Inferior parietal cortex (tissue), 1 donor: ENCODE data around the gene CCNY.

Experiments
- DNase-seq: peaks from one replicate; pipeline ENCODE4 v3.0.0-alpha.2; 2016; ENCODE audit errors: extremely low spot score

The CCNY gene

GRCh38 chr10:35579726-35580422, 243.6 kb downstream of the CCNY start:
- no peak for DNase-seq

DNA sequence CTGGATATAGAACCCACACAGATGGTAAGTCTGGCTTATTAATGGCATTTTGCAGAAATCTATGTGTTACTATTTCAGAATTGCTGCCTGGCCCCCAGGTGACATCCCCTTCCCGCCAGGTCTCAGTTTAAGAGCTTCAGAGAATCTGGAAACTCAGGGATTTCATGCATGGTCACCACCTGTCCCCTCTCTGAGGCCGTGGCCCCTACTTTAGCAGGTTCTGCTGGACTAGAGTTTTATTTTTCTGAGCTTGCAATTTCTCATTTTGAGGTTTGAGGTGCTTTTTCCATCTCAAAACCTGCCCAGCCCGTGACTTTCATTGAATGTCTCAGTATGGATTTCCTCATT, 244.1 kb downstream of the CCNY start:
- DNase-seq, result no peak

DNA sequence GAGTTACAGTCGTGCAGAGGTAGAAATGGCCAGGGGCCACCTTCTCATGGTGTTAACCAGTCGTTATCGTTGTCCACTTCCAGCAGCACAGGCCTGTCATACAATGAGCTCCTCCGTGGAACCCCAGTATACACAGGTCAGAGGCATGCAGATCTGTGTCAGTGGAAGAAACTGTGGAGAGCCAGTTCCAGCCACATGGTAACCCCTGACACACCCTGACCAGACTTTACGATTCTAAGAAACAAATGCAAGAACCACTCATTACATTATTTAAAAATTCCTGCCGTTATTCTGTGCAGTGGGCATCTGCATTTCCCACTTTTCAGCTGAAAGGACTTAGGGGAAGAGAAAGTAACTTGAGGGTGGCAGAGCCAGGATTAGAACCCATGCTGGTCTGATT, 245.3 kb downstream of the CCNY start:
- no peak for DNase-seq

GRCh38 chr10:35584946-35585345, 248.6 kb downstream of the CCNY start:
- no peak for DNase-seq

- no peak for DNase-seq
Measured at GRCh38 chr10:35585356-35585755, 249.0 kb downstream of the CCNY start.

- no peak for DNase-seq
Measured at GRCh38 chr10:35585903-35586535, 249.7 kb downstream of the CCNY start.

- no peak for DNase-seq
Measured at GRCh38 chr10:35588836-35589235, 252.5 kb downstream of the CCNY start.

- no peak for DNase-seq
Measured at GRCh38 chr10:35592441-35592840, 256.1 kb downstream of the CCNY start.

DNA sequence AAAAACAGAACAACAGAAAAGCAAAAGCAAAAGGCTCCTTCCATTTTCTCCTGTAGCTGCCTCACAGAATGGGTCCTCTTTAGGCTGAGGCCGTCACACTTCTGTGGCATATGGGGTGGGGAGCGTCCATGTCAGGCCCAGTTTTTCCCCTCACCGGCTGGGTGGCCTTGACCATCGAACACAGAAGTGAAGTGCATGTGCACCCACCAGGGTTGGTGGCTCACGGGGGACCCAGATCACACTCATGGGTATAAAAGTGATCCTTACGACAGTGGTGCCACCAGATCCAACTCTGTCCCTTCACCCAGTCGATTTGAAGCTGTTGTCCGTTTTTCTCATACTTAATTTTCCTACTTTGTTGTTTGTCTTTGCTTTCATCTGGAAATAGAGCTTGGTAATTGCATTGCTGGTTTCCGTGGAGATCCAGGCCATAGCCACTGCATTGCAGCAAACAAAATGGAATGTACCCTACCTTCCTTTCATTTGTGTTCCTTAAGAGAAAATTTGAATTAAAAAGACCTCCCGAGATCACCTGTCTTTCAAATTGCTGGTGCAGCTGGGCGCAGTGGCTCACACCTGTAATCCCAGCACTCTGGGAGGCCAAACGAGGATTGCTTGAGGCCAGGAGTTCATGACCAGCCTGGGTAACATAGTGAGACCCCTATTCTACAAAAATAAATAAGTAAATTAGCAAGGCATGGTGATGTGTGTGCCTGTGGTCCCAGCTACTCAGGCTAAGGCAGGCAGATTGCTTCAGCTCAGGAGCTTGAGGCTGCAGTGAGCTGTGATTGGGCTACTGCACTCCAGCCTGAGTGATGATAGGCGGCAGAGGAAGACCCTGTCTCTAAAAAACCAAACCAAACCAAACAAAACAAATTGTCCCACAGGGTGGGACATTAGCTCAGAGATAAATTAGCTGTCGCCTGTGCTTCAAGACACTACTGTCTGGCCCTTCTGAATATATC, 258.1 kb downstream of the CCNY start:
- no peak for DNase-seq

DNA sequence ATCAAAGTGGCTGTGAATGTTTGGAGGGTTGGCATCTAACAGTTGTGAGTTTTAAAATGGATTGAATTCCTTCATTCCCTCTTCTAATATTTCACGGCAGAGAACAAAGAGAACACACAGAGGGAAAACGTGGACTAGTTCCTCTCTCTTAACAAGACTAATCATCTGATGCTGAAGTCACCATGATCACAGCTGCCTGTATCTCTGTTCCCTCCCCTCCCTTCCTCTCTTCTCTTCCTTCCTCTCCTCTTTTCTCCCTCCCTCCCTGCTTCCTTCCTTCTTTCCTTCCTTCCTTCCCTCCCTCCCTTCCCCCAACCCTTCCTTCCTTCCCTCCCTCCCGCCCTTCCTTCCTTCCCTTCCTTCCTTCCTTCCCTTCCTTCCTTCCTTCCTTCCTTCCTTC, 258.8 kb downstream of the CCNY start:
- DNase-seq, result no peak

DNA sequence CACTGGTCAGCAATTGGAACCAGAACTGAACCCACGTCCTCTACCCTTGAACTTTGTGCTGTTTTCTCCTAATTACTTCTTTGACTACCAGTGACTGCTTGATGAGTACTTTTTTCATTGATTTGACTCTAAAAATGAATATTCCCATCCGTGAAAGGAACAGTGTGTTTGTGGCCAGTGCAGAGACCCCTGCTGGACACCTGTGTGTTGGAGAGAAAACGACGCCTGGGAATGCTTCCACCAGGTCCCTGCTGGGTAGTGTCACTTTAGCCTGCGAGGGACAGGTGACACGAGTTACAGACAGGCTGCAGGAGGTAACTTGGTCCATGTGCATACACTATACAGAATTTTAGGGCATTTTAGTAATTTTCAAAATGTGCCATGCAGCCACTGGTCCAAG, 262.1 kb downstream of the CCNY start:
- DNase-seq, result no peak

GRCh38 chr10:35600193-35600592, 263.9 kb downstream of the CCNY start:
- no peak for DNase-seq

- DNase-seq, result peak; percentile 27
Measured at GRCh38 chr10:35605191-35605590, 268.9 kb downstream of the CCNY start, which contains the start of gene GJD4. Gene GJD4 (plus strand): TSS chr10:35605341. CDS start chr10:35605568, 227 bp downstream.

DNA sequence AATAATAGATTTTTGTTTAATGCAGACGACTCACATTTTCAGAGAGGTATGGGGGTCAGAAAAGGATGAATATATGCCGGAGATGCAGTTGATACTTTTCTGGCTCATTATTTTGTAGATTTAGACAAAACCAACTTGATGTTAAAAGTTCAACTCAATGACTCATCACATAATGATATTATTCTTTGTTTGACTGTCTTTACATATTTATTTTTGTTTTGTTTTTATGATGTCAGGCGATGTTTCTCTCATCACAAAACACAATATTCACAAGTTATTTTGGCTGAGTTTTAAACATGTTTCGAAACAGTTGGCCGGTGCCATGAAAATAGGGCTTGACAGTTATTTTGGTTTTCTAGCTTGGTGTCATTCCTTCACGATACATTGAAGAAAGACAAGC, 270.1 kb downstream of the CCNY start:
- DNase-seq, result no peak

DNA sequence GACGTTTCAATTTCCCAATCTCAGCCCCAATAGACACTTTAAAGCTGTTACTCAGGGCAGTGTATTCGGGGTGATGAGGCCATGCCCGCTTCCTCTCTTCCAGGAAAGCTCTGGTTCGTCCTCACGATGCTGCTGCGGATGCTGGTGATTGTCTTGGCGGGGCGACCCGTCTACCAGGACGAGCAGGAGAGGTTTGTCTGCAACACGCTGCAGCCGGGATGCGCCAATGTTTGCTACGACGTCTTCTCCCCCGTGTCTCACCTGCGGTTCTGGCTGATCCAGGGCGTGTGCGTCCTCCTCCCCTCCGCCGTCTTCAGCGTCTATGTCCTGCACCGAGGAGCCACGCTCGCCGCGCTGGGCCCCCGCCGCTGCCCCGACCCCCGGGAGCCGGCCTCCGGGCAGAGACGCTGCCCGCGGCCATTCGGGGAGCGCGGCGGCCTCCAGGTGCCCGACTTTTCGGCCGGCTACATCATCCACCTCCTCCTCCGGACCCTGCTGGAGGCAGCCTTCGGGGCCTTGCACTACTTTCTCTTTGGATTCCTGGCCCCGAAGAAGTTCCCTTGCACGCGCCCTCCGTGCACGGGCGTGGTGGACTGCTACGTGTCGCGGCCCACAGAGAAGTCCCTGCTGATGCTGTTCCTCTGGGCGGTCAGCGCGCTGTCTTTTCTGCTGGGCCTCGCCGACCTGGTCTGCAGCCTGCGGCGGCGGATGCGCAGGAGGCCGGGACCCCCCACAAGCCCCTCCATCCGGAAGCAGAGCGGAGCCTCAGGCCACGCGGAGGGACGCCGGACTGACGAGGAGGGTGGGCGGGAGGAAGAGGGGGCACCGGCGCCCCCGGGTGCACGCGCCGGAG, 271.4 kb downstream of the CCNY start:
- no peak for DNase-seq

- no peak for DNase-seq
Measured at GRCh38 chr10:35608328-35608672, 272.0 kb downstream of the CCNY start.

GRCh38 chr10:35611750-35612149, 275.4 kb downstream of the CCNY start:
- DNase-seq, result no peak

DNA sequence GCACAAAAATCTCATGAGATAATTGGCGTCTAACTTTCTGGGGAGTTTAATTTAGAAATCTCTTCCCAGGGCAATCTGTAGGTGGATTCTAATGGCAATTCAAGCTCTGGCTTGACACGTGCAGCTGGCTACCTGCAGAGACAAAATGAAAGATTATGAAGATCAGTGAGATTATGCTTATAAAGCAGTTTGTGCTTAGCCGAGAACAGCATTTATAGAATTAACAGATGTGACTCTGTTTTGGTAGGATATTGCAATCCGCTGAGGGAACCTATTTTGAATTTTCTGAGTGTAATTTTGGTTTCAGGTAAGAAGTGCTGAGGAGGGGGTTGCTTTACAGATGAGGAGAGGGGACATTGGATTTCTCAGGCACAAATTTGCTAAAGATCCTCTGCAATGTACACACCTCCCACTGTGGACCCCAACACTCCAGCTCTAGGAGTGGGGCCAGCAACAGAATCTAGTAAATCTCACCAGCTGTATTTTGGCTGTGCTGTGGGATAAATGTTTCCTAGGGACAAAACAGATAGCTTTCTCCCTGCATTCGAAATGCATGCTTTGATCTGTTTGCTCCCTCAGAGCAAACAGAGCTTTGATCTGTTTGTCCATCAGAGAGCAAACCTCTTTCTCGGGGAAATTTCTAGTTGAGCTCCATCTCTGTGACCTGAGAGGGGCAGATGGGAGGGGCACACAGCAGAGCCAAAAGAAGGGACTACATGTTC, 276.2 kb downstream of the CCNY start:
- no peak for DNase-seq

GRCh38 chr10:35613107-35613440, 276.8 kb downstream of the CCNY start:
- no peak for DNase-seq

DNA sequence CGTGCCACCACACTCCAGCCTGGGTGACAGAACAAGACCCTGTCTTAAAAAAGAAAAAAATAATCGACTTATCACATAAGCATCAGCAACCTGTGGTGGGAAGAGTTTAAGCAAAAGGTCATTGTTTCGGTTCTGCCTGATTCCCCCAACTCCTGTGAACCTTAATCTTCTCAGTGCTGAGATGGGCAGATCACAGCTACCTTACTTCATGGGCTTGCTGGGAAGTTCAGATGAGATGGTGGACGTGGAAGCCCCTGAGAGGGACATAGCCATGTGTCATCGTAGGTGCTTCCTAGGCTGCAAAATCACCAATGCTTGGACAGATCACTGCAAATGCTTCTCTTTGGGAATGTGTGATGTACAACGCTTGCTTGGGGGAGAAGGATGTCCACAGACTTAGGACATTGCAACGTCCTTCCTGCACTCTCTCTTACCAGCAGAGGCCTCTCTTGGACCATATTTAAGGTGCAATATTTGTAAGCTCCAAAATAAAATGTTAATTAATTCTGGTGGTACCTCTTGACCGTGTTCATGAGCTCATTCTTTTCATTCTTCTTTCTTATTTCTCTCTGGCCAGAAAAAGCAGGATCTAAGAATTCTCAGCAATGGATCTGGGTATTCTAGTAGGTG, 277.4 kb downstream of the CCNY start:
- DNase-seq, result no peak

GRCh38 chr10:35614312-35614711, 278.0 kb downstream of the CCNY start:
- no peak for DNase-seq
